Mesothelial cell of epicardium (in vitro differentiated cells): Measurements from ENCODE around the gene USP13. TPM values are rescaled to one million over a fixed set of nuclear protein-coding genes. Genes with fewer than 3 reads are reported as not detected.

ENCODE experiments used
- DNase-seq, 2 experiments: peaks; one replicate each; pipeline ENCODE4 v3.0.0; 2021; ENCODE audit warnings: low spot score in 2 of 2; ENCODE audit not compliant: unreplicated experiment in 2 of 2
- H3K27ac Mint-ChIP-seq: 2 replicates; pipeline ENCODE4 v1.8.0; 2021; ENCODE audit warnings: mixed read lengths
- H3K27me3 Mint-ChIP-seq: 2 replicates; pipeline ENCODE4 v1.8.0; 2021; ENCODE audit warnings: low read depth, mixed read lengths
- H3K36me3 Mint-ChIP-seq: 2 replicates; pipeline ENCODE4 v1.8.0; 2021; ENCODE audit warnings: mixed read lengths
- H3K4me1 Mint-ChIP-seq: 2 replicates; pipeline ENCODE4 v1.8.0; 2021; ENCODE audit warnings: mixed read lengths
- H3K4me3 Mint-ChIP-seq: 2 replicates; pipeline ENCODE4 v1.8.0; 2021; ENCODE audit warnings: mild to moderate bottlenecking, moderate library complexity, mixed read lengths
- H3K9me3 Mint-ChIP-seq: 2 replicates; pipeline ENCODE4 v1.8.0; 2021; ENCODE audit warnings: mixed read lengths
- CTCF ChIP-seq: fragments of 200-600 bp; sonication (generic); IDR thresholded peaks from one replicate; pipeline ENCODE4 v1.5.0; 2021; ENCODE audit warnings: antibody characterized with exemption; ENCODE audit not compliant: unreplicated experiment
- total RNA-seq: library from RNA; stranded (reverse); gene quantifications from 3 replicates; pipeline ENCODE4 v1.2.1, GENCODE V29; 2021

Gene USP13
- total RNA-seq, 1 donor from 2014 or later: 11.3 TPM

GRCh38 chr3:179715582-179715981 lies 62.7 kb downstream of the USP13 start:
- Mint-ChIP-seq H3K27ac (no peak overlapping the region), H3K27me3 (no peaks in the 10 kb centered on the region), H3K4me3 (no peak overlapping the region), H3K9me3 (no peaks in the 10 kb centered on the region), H3K4me1 (no peaks in the 10 kb centered on the region), H3K36me3 (peaks cover 10% of the 10 kb centered on the region)
- TF ChIP-seq CTCF: no peak
- DNase-seq: no peak

- Mint-ChIP-seq H3K36me3 (peaks cover 11% of the 10 kb centered on the region), H3K4me1 (no peaks in the 10 kb centered on the region), H3K27me3 (no peaks in the 10 kb centered on the region), H3K27ac (no peak overlapping the region), H3K4me3 (no peak overlapping the region), H3K9me3 (no peaks in the 10 kb centered on the region)
- DNase-seq: no peak
- no peak for TF ChIP-seq CTCF
These were observed 63.4 kb downstream of the USP13 start for GRCh38 chr3:179716226-179716625.

- no peaks in the 10 kb centered on the region for H3K9me3 Mint-ChIP-seq
- no peak overlapping the region for H3K27ac Mint-ChIP-seq
- H3K36me3 Mint-ChIP-seq: peaks cover 15% of the 10 kb centered on the region
- no peaks in the 10 kb centered on the region for H3K27me3 Mint-ChIP-seq
- DNase-seq: no peak
- no peak overlapping the region for H3K4me3 Mint-ChIP-seq
- no peaks in the 10 kb centered on the region for H3K4me1 Mint-ChIP-seq
- no peak for TF ChIP-seq CTCF
These were observed 64.0 kb downstream of the USP13 start for GRCh38 chr3:179716811-179717210.

GRCh38 chr3:179717219-179717618 lies 64.4 kb downstream of the USP13 start:
- no peaks in the 10 kb centered on the region for H3K27me3 Mint-ChIP-seq
- no peak overlapping the region for H3K27ac Mint-ChIP-seq
- DNase-seq: no peak
- H3K9me3 Mint-ChIP-seq: no peaks in the 10 kb centered on the region
- H3K4me3 Mint-ChIP-seq: no peak overlapping the region
- peaks cover 17% of the 10 kb centered on the region for H3K36me3 Mint-ChIP-seq
- H3K4me1 Mint-ChIP-seq: no peaks in the 10 kb centered on the region
- no peak for TF ChIP-seq CTCF

- DNase-seq: no peak
- TF ChIP-seq CTCF: no peak
- no peaks in the 10 kb centered on the region for H3K4me1 Mint-ChIP-seq
- peaks cover 24% of the 10 kb centered on the region for H3K36me3 Mint-ChIP-seq
- no peaks in the 10 kb centered on the region for H3K9me3 Mint-ChIP-seq
- no peak overlapping the region for H3K27ac Mint-ChIP-seq
- H3K4me3 Mint-ChIP-seq: no peak overlapping the region
- no peaks in the 10 kb centered on the region for H3K27me3 Mint-ChIP-seq
These were observed 66.4 kb downstream of the USP13 start for GRCh38 chr3:179719048-179719734.
